H1 (cell line): ENCODE data around the gene RPS15. TPM values are rescaled to one million over a fixed set of nuclear protein-coding genes. Genes with fewer than 3 reads are reported as not detected.

Experiments
- CTCF ChIA-PET: fragments of 300-600 bp; sonication (Branson Sonifier 250); formaldehyde crosslinking; loops from one replicate; lab custom pipeline; 2021; ENCODE audit not compliant: partially characterized antibody; lab: Charles Lee
- POLR2A ChIA-PET: fragments of 300-600 bp; sonication (Branson Sonifier 250); formaldehyde crosslinking; loops from one replicate; lab custom pipeline; 2021; ENCODE audit warnings: inconsistent platforms; ENCODE audit not compliant: partially characterized antibody; lab: Charles Lee
- DNase-seq, 2 experiments: peaks; one replicate each; pipeline versions ENCODE4 v3.0.0 to v3.0.0-alpha.2; 2010 to 2022; ENCODE audit warnings: low spot score in 2 of 2, low read depth in 1 of 2, mixed read lengths in 1 of 2
- FAIRE-seq: peaks from 2 replicates; lab custom pipeline; 2011; peaks lifted over from hg19 to GRCh38; lab: Jason Lieb, UNC
- H2AFZ ChIP-seq: 2 replicates; pipeline ENCODE4 v1.8.1; 2012; ENCODE audit warnings: low read length, inconsistent platforms
- H2AK5ac ChIP-seq: 2 replicates; pipeline ENCODE4 v1.6.1; 2013; ENCODE audit warnings: low read depth, low read length
- H2BK120ac ChIP-seq: replicated peaks from 2 replicates; pipeline ENCODE3; 2013; ENCODE audit warnings: low read depth, low read length, inconsistent platforms
- H2BK12ac ChIP-seq: 2 replicates; pipeline ENCODE4 v1.6.1; 2013; ENCODE audit warnings: low read depth, low read length
- H2BK15ac ChIP-seq: 2 replicates; pipeline ENCODE4 v1.6.1; 2013; ENCODE audit warnings: low read length
- H2BK20ac ChIP-seq: 2 replicates; pipeline ENCODE4 v1.6.1; 2013; ENCODE audit warnings: low read length
- H2BK5ac ChIP-seq: 2 replicates; pipeline ENCODE4 v1.6.1; 2013; ENCODE audit warnings: low read depth, low read length
- H3K14ac ChIP-seq: 2 replicates; pipeline ENCODE4 v1.6.1; 2013; ENCODE audit warnings: inconsistent platforms; ENCODE audit not compliant: insufficient read length
- H3K18ac ChIP-seq: 2 replicates; pipeline ENCODE4 v1.6.1; 2013; ENCODE audit warnings: low read length; ENCODE audit errors: extremely low read depth
- H3K23ac ChIP-seq: 2 replicates; pipeline ENCODE4 v1.6.1; 2013; ENCODE audit warnings: inconsistent platforms; ENCODE audit not compliant: insufficient read length
- H3K23me2 ChIP-seq: 2 replicates; pipeline ENCODE4 v1.6.1; 2013; ENCODE audit warnings: low read depth, low read length
- H3K27ac ChIP-seq: 2 replicates; pipeline ENCODE4 v1.6.1; 2011; ENCODE audit warnings: low read depth, low read length, inconsistent platforms
- H3K27me3 ChIP-seq, 4 experiments: replicated peaks in 1 of 4; 1 replicate in 1 of 4; 2 replicates in 3 of 4; pipeline versions ENCODE4 v1.6.1 to v1.8.1; 2011 to 2013; ENCODE audit warnings: low read length in 3 of 4, mild to moderate bottlenecking in 3 of 4, inconsistent platforms in 2 of 4, mixed read lengths in 2 of 4, moderate library complexity in 1 of 4; ENCODE audit not compliant: control insufficient read depth in 3 of 4, insufficient read depth in 3 of 4; ENCODE audit errors: extremely low read depth in 1 of 4
- H3K36me3 ChIP-seq, 4 experiments: 2 replicates each; pipeline versions ENCODE4 v1.6.1 to v1.8.1; 2011 to 2013; ENCODE audit warnings: mild to moderate bottlenecking in 4 of 4, low read length in 3 of 4, moderate library complexity in 2 of 4, control low read depth in 1 of 4, inconsistent platforms in 1 of 4; ENCODE audit not compliant: insufficient read depth in 4 of 4, control insufficient read depth in 2 of 4
- H3K4ac ChIP-seq: replicated peaks from 2 replicates; pipeline ENCODE3; 2013; ENCODE audit warnings: low read length, low read depth, mixed read lengths, inconsistent platforms; ENCODE audit not compliant: insufficient read length
- H3K4me1 ChIP-seq, 4 experiments: replicated peaks in 1 of 4; 1 replicate in 1 of 4; 2 replicates in 3 of 4; pipeline versions ENCODE4 v1.6.1 to v1.8.1; 2011 to 2013; ENCODE audit warnings: low read length in 3 of 4, inconsistent platforms in 2 of 4, mixed read lengths in 1 of 4; ENCODE audit not compliant: insufficient read depth in 4 of 4, control insufficient read depth in 3 of 4
- H3K4me2 ChIP-seq, 2 experiments: 2 replicates each; pipeline versions ENCODE4 v1.6.1 to v1.8.1; 2011 to 2013; ENCODE audit warnings: low read depth in 2 of 2, low read length in 2 of 2, control low read depth in 1 of 2, inconsistent platforms in 1 of 2, mild to moderate bottlenecking in 1 of 2; ENCODE audit not compliant: insufficient read depth in 1 of 2
- H3K4me3 ChIP-seq, 4 experiments: fragments of 200-600, 300-600 bp in 1 of 4; sonication (generic), shearing (Covaris generic), sonication (Bioruptor Twin) in 1 of 4; 2 replicates each; pipeline versions ENCODE4 v1.5.1 to v1.8.1; 2011 to 2016; ENCODE audit warnings: low read length in 4 of 4, low read depth in 3 of 4, control low read depth in 2 of 4, inconsistent platforms in 2 of 4, mild to moderate bottlenecking in 2 of 4, mixed read lengths in 1 of 4, moderate library complexity in 1 of 4; ENCODE audit not compliant: insufficient read depth in 2 of 4; ENCODE audit errors: extremely low read depth in 1 of 4
- H3K56ac ChIP-seq: replicated peaks from 2 replicates; pipeline ENCODE3; 2013; ENCODE audit warnings: low read depth, mild to moderate bottlenecking, mixed read lengths, low read length, inconsistent platforms; ENCODE audit not compliant: insufficient read length
- H3K79me1 ChIP-seq: 2 replicates; pipeline ENCODE4 v1.6.1; 2013; ENCODE audit warnings: low read depth, low read length, control low read depth
- H3K79me2 ChIP-seq, 2 experiments: 2 replicates each; pipeline versions ENCODE4 v1.6.1 to v1.8.1; 2012 to 2013; ENCODE audit warnings: low read length in 2 of 2, mild to moderate bottlenecking in 2 of 2, inconsistent platforms in 1 of 2; ENCODE audit not compliant: insufficient read depth in 2 of 2, control insufficient read depth in 1 of 2
- H3K9ac ChIP-seq, 4 experiments: replicated peaks in 1 of 4; 1 replicate in 1 of 4; 2 replicates in 3 of 4; pipeline versions ENCODE4 v1.6.1 to v1.8.1; 2011 to 2013; ENCODE audit warnings: low read depth in 3 of 4, low read length in 3 of 4, control low read depth in 2 of 4, mild to moderate bottlenecking in 2 of 4, moderate library complexity in 2 of 4, inconsistent platforms in 1 of 4; ENCODE audit errors: extremely low read depth in 1 of 4
- H3K9me3 ChIP-seq, 2 experiments: 2 replicates each; pipeline versions ENCODE4 v1.6.1 to v1.8.1; 2012 to 2013; ENCODE audit warnings: mild to moderate bottlenecking in 2 of 2, moderate library complexity in 2 of 2, control low read depth in 1 of 2, inconsistent platforms in 1 of 2, low read depth in 1 of 2, low read length in 1 of 2, mixed read lengths in 1 of 2; ENCODE audit not compliant: insufficient read depth in 2 of 2
- H4K20me1 ChIP-seq, 2 experiments: replicated peaks in 1 of 2; 2 replicates each; pipeline versions ENCODE3 to v1.8.1; 2011 to 2013; ENCODE audit warnings: inconsistent platforms in 2 of 2, low read length in 2 of 2, mild to moderate bottlenecking in 1 of 2; ENCODE audit not compliant: insufficient read depth in 2 of 2, control insufficient read depth in 1 of 2
- H4K5ac ChIP-seq: 2 replicates; pipeline ENCODE4 v1.6.1; 2013; ENCODE audit warnings: low read length, low read depth, mixed read lengths, inconsistent platforms; ENCODE audit not compliant: insufficient read length
- H4K8ac ChIP-seq: 2 replicates; pipeline ENCODE4 v1.8.0; 2013; ENCODE audit warnings: mild to moderate bottlenecking, moderate library complexity, low read length, inconsistent platforms; ENCODE audit not compliant: insufficient read depth; ENCODE audit errors: extremely low read depth
- H4K91ac ChIP-seq: replicated peaks from 2 replicates; pipeline ENCODE3; 2013; ENCODE audit warnings: low read length, mixed read lengths, inconsistent platforms; ENCODE audit not compliant: insufficient read length
- CHD2 ChIP-seq: IDR thresholded peaks from 2 replicates; pipeline ENCODE4 v1.6.1; 2012; ENCODE audit warnings: low read length, improper control_type of control experiment
- KDM5A ChIP-seq: fragments of 200-600 bp; IDR thresholded peaks from 2 replicates; pipeline ENCODE4 v1.7.1; 2012; ENCODE audit warnings: mild to moderate bottlenecking, low read length, inconsistent platforms, mixed read lengths
- PHF8 ChIP-seq: fragments of 200-600 bp; sonication (generic); conservative IDR thresholded peaks from 2 replicates; pipeline ENCODE4 v1.7.1; 2012; ENCODE audit warnings: low read depth, mild to moderate bottlenecking, inconsistent platforms, low read length, moderate library complexity
- RNF2 ChIP-seq: fragments of 200-900, 300-1000 bp; sonication (generic); IDR thresholded peaks from 2 replicates; pipeline ENCODE4 v1.7.1; 2016; ENCODE audit warnings: borderline replicate concordance, low read depth, mild to moderate bottlenecking, antibody characterized with exemption, low read length; ENCODE audit not compliant: poor library complexity, severe bottlenecking; ENCODE audit errors: missing control alignments
- SP4 ChIP-seq: IDR thresholded peaks from 2 replicates; pipeline ENCODE4 v1.6.1; 2012; ENCODE audit warnings: low read length, inconsistent platforms
- WGBS, 2 experiments: shearing (Covaris generic) in 1 of 2; methylation state at CpG; one replicate each; pipeline versions ENCODE4 v1.1.6 to v1.1.7; 2013 to 2015; ENCODE audit warnings: low lambda C conversion rate in 2 of 2, mixed read lengths in 2 of 2, inconsistent platforms in 1 of 2, low coverage in 1 of 2, missing lambda C conversion rate in 1 of 2; ENCODE audit not compliant: insufficient replicate concordance in 2 of 2, insufficient coverage in 1 of 2, insufficient read length in 1 of 2; ENCODE audit errors: extremely low coverage in 1 of 2, missing lambda C conversion rate in 1 of 2; 5-methylcytosine and 5-hydroxymethylcytosine counted together
- polyA plus RNA-seq, 7 experiments: library from polyadenylated mRNA; depleted of rRNA in 3 of 7; stranded (reverse) in 5 of 7; unstranded in 2 of 7; fragments of >200 nt in 5 of 7; fragments of 200-250 nt in 2 of 7; gene quantifications; 1 replicate in 5 of 7; 2 replicates in 1 of 7; 4 replicates in 1 of 7; pipeline versions ENCODE4 v1.2.1 to v1.2.3, GENCODE V29; 2011 to 2013; ENCODE audit warnings: missing spikeins in 2 of 7, mixed read lengths in 2 of 7
- total RNA-seq: library from RNA; stranded (reverse); fragmentation: NEBNext Ultra II Directional; extraction: Animal tissue kit (Norgen Biotek cat#: 25700); gene quantifications from 2 replicates; pipeline ENCODE4 v1.2.1, GENCODE V29; 2021
- TF ChIP-seq, protein P1 (sequence below): IDR thresholded peaks from 2 replicates; pipeline ENCODE4 v1.6.1; 2012; ENCODE audit warnings: inconsistent platforms

The RPS15 gene
- total and polyA plus RNA-seq, 2 of the 8 experiments (the other 6 are each of a cell fraction or from before 2014, with no cell fraction given), result 1,562 to 3,890 TPM

DNA sequence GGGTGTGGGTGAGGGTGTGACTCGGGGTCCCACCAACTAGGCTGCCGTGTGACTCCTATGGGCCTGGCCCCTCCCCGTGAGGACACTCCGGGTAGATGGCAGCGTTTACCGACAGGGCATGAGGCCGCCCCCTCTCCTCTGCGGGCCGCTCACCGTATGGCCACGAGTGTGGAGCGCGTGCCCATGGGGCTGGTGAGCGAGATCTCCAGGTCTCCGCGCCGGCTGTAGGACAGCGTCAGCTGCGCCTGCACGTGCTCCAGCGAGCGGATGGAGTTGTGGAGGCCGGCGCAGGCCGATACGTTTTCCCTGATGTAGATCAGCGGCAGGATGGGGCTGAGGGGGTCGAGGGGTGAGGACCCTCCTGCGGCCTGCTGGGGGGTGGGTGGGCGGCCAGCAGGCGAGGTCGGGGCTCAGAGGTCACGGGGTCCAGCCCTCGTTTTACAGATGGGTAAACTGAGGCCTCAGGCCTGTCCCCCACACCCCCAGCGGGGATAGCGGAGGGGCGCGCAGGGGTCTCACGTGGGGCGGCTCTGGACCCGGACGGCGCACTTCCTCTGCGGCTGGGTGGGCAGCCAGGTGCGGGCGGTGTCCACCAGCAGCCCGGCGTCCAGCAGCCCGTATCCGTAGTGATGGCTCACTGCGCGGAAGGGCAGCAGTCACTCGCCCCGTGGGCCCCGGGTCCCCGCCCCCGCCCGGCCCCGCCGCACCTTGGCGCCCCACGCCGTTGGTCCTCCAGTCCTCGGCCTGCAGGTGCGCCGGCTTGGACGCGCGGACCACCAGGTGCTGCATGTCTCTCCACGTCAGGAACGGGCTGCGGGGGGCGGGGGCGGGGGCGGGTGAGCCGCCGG, 45.2 kb downstream of the RPS15 start:
- Histone ChIP-seq H2BK120ac (no peak overlapping the region), H4K20me1 (no peaks in the 10 kb centered on the region), H4K91ac (no peak overlapping the region), H3K4ac (no peak overlapping the region), H3K4me3 (no peak overlapping the region), H3K4me1 (no peaks in the 10 kb centered on the region), H3K23me2 (peaks cover 4% of the 10 kb centered on the region; the same call in 1 of the 2 replicates), H3K9ac (no peak overlapping the region), H2BK12ac (no peak overlapping the region), H3K56ac (no peak overlapping the region), H2AK5ac (no peak overlapping the region), H2AFZ (no peak overlapping the region), H2BK5ac (no peak overlapping the region), H3K79me2 (no peaks in the 10 kb centered on the region), H3K27ac (no peak overlapping the region), H3K36me3 (no peaks in the 10 kb centered on the region), H3K27me3 (no peaks in the 10 kb centered on the region), H2BK15ac (no peak overlapping the region), H3K18ac (no peak overlapping the region), H2BK20ac (no peak overlapping the region), H3K4me2 (no peak overlapping the region), H4K5ac (no peak overlapping the region), H3K23ac (no peak overlapping the region), H3K79me1 (no peaks in the 10 kb centered on the region; the same call in 1 of the 2 replicates), H3K9me3 (no peaks in the 10 kb centered on the region), H4K8ac (peak overlapping the region; percentile 68; the same call in 1 of the 2 replicates), H3K14ac (no peak overlapping the region)
- 94% methylated on average over 23 of the region's 77 CpGs; no CpG with 5 or more reads in 1 of the 2 experiments for WGBS, 2 experiments
- TF ChIP-seq, protein P1, sequence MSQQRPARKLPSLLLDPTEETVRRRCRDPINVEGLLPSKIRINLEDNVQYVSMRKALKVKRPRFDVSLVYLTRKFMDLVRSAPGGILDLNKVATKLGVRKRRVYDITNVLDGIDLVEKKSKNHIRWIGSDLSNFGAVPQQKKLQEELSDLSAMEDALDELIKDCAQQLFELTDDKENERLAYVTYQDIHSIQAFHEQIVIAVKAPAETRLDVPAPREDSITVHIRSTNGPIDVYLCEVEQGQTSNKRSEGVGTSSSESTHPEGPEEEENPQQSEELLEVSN, result no peak
- no peak for TF ChIP-seq CHD2
- TF ChIP-seq SP4, result no peak
- no peak for TF ChIP-seq PHF8
- TF ChIP-seq KDM5A, result no peak
- TF ChIP-seq RNF2, result no peak
- DNase-seq (no peak), FAIRE-seq (no peak)
- CTCF ChIA-PET, result no interaction called here
- POLR2A ChIA-PET, result no interaction called here
